B cell (primary cell): ENCODE results near the gene HSD17B1. TPM values are rescaled to one million over a fixed set of nuclear protein-coding genes. Genes with fewer than 3 reads are reported as not detected.

ENCODE experiments used
- ATAC-seq: fragments of 200-7000 bp; cut with Tn5 transposase; one replicate; pipeline ENCODE4 v1.10.0; 2021; ENCODE audit warnings: low read depth, mild to moderate bottlenecking, moderate number of reproducible peaks, moderate library complexity
- CTCF ChIA-PET: fragments of 350-600 bp; sonication (Branson Sonifier 250); formaldehyde crosslinking; loops from one replicate; lab custom pipeline; 2021; ENCODE audit warnings: antibody characterized with exemption, inconsistent platforms; lab: Charles Lee
- POLR2A ChIA-PET: fragments of 350-600 bp; sonication (Branson Sonifier 250); formaldehyde crosslinking; loops from one replicate; lab custom pipeline; 2021; ENCODE audit warnings: antibody characterized with exemption; lab: Charles Lee
- DNase-seq: peaks from one replicate; pipeline ENCODE4 v3.0.0; 2013
- H2AFZ ChIP-seq: 2 replicates; pipeline ENCODE4 v1.6.1; 2012; ENCODE audit warnings: mild to moderate bottlenecking, low read depth, low read length; ENCODE audit not compliant: insufficient read depth, poor library complexity, severe bottlenecking
- H3K27ac ChIP-seq, 2 donors: 1 replicate in 1 of 2; 2 replicates in 1 of 2; pipeline ENCODE4 v1.5.1; 2012 to 2013; ENCODE audit warnings: low read length in 2 of 2, mild to moderate bottlenecking in 2 of 2, moderate library complexity in 1 of 2
- H3K27me3 ChIP-seq, 4 experiments: fragments of 200-600 bp in 1 of 4; sonication (generic) in 1 of 4; replicated peaks in 1 of 4; 1 replicate in 2 of 4; 2 replicates in 2 of 4; pipeline versions ENCODE4 v1.6.1 to v1.7.0; 2013 to 2016; ENCODE audit warnings: low read length in 3 of 4, mild to moderate bottlenecking in 2 of 4, mixed read lengths in 1 of 4, moderate library complexity in 1 of 4; ENCODE audit not compliant: insufficient read depth in 4 of 4, control insufficient read depth in 3 of 4; ENCODE audit errors: control extremely low read depth in 1 of 4
- H3K36me3 ChIP-seq, 2 experiments: replicated peaks in 1 of 2; 1 replicate in 1 of 2; 2 replicates in 1 of 2; pipeline versions ENCODE4 v1.6.1 to v1.7.1; 2013; ENCODE audit warnings: low read length in 1 of 2; ENCODE audit not compliant: insufficient read depth in 2 of 2, control insufficient read depth in 1 of 2; ENCODE audit errors: control extremely low read depth in 1 of 2, extremely low read depth in 1 of 2
- H3K4me1 ChIP-seq, 2 donors: fragments of 200-600 bp in 1 of 2; sonication (generic) in 1 of 2; 1 replicate in 1 of 2; 2 replicates in 1 of 2; pipeline versions ENCODE4 v1.5.1 to v1.6.1; 2013 to 2017; ENCODE audit warnings: low read length in 2 of 2; ENCODE audit not compliant: control insufficient read depth in 2 of 2, insufficient read depth in 2 of 2
- H3K4me2 ChIP-seq: replicated peaks from 2 replicates; pipeline ENCODE3; 2012; ENCODE audit warnings: mild to moderate bottlenecking, low read depth, low read length; ENCODE audit not compliant: poor library complexity, severe bottlenecking
- H3K4me3 ChIP-seq, 5 experiments: fragments of 200-600 bp in 1 of 5; sonication (generic) in 1 of 5; 1 replicate in 3 of 5; 2 replicates in 2 of 5; pipeline versions ENCODE4 v1.5.1 to v1.7.0; 2011 to 2016; ENCODE audit warnings: low read length in 4 of 5, mild to moderate bottlenecking in 4 of 5, low read depth in 2 of 5, control low read depth in 1 of 5, moderate library complexity in 1 of 5; ENCODE audit not compliant: insufficient read depth in 1 of 5; ENCODE audit errors: control extremely low read depth in 1 of 5, extremely low read depth in 1 of 5
- H3K79me2 ChIP-seq: fragments of 200-600 bp; sonication (generic); one replicate; pipeline ENCODE4 v1.6.0; 2016; ENCODE audit warnings: low read length; ENCODE audit not compliant: control insufficient read depth, insufficient read depth
- H3K9ac ChIP-seq: fragments of 200-600 bp; sonication (generic); 2 replicates; pipeline ENCODE4 v1.6.1; 2017; ENCODE audit warnings: mild to moderate bottlenecking, low read length, moderate library complexity
- H3K9me3 ChIP-seq, 3 donors: one replicate each; pipeline versions ENCODE4 v1.6.1 to v1.7.1; 2013; ENCODE audit warnings: low read length in 2 of 3; ENCODE audit not compliant: control insufficient read depth in 2 of 3, insufficient read depth in 1 of 3; ENCODE audit errors: control extremely low read depth in 1 of 3
- H4K20me1 ChIP-seq: 2 replicates; pipeline ENCODE4 v1.6.0; 2012; ENCODE audit warnings: mild to moderate bottlenecking, low read length; ENCODE audit not compliant: insufficient read depth, control insufficient read depth, poor library complexity, severe bottlenecking
- H3K27ac Mint-ChIP-seq: one replicate; pipeline ENCODE4 v1.8.0; 2021; ENCODE audit warnings: mixed read lengths
- H3K27me3 Mint-ChIP-seq: one replicate; pipeline ENCODE4 v1.8.0; 2021; ENCODE audit warnings: mixed read lengths
- H3K4me1 Mint-ChIP-seq: one replicate; pipeline ENCODE4 v1.8.0; 2021; ENCODE audit warnings: mixed read lengths
- H3K4me3 Mint-ChIP-seq: one replicate; pipeline ENCODE4 v1.8.0; 2021; ENCODE audit warnings: mixed read lengths
- H3K9me3 Mint-ChIP-seq: one replicate; pipeline ENCODE4 v1.8.0; 2022; ENCODE audit warnings: mixed read lengths; ENCODE audit not compliant: insufficient read depth
- CTCF ChIP-seq: fragments of 200-600 bp; IDR thresholded peaks from one replicate; pipeline ENCODE4 v1.8.0; 2022; ENCODE audit warnings: antibody characterized with exemption, mild to moderate bottlenecking
- EZH2 ChIP-seq: IDR thresholded peaks from 2 replicates; pipeline ENCODE4 v1.6.1; 2012; ENCODE audit warnings: borderline replicate concordance, low read depth, mild to moderate bottlenecking, moderate library complexity, low read length; ENCODE audit not compliant: insufficient read depth, poor library complexity, severe bottlenecking
- WGBS: methylation state at CpG from one replicate; pipeline ENCODE4 v1.1.5; 2013; ENCODE audit warnings: missing lambda C conversion rate; ENCODE audit not compliant: insufficient coverage; 5-methylcytosine and 5-hydroxymethylcytosine counted together
- intact Hi-C: fragments of 100-400 bp; cut with micrococcal nuclease; formaldehyde crosslinking; loops from one replicate; pipeline ENCODE4 v1.10.0; 2022
- polyA plus RNA-seq: library from polyadenylated mRNA; depleted of rRNA; stranded (reverse); fragments of >200 nt; gene quantifications from 2 replicates; pipeline ENCODE4 v1.2.3, GENCODE V29; 2012
- total RNA-seq, 2 donors: library from RNA; stranded (reverse); fragments of 120-200 nt in 1 of 2; gene quantifications; 1 replicate in 1 of 2; 2 replicates in 1 of 2; pipeline versions ENCODE4 v1.2.3 to v1.2.4, GENCODE V29; 2013 to 2022

HSD17B1 gene
- total and polyA plus RNA-seq, 2 donors (not counting 1 experiment from before 2014, with no cell fraction given), result 1.3 to 3.3 TPM

- DNase-seq (no peak), ATAC-seq (no peak)
- Mint-ChIP-seq H3K27ac (peak overlapping the region; percentile 78), H3K4me1 (peaks cover 40% of the 10 kb centered on the region), H3K9me3 (no peaks in the 10 kb centered on the region), H3K4me3 (peak overlapping the region; percentile 93), H3K27me3 (no peaks in the 10 kb centered on the region)
- Histone ChIP-seq H3K9ac (no peak overlapping the region), H4K20me1 (no peaks in the 10 kb centered on the region), H2AFZ (no peak overlapping the region), H3K79me2 (peaks cover 4% of the 10 kb centered on the region), H3K36me3 (no peaks in the 10 kb centered on the region), H3K27me3 (no peaks in the 10 kb centered on the region), H3K4me2 (peak overlapping the region; percentile 65), H3K9me3 (no peaks in the 10 kb centered on the region), H3K27ac (no peak overlapping the region), H3K4me3 (no peak overlapping the region), H3K4me1 (peaks cover 32 to 47% of the 10 kb centered on the region in 2 donors)
- ChIA-PET POLR2A (interaction anchor here (0.7 kb wide), 1 partner anchor 612 kb away, joined by 3 read pairs; the partner anchor contains the start of gene ACLY), CTCF (interaction anchor here (0.7 to 2.1 kb wide), 9 partner anchors 10 to 214 kb away, joined by 3 to 11 read pairs (median 6); partner anchors contain the start of genes MLX and PSMC3IP)
- WGBS, result 100% methylated on average over 1 of the region's 2 CpGs
- intact Hi-C loops, result no loop called here
- TF ChIP-seq EZH2 (no peak), CTCF (no peak)
Observed at GRCh38 chr17:42530952-42531454, 21.7 kb upstream of the HSD17B1 start.
